Hippocampal formation (tissue), 2 donors: Measurements from ENCODE around the gene SLC35A5.

Source experiments
- DNase-seq, 2 donors: peaks; one replicate each; lab custom pipeline; 2025; lab: John Stamatoyannopoulos, UW

The SLC35A5 gene

DNA sequence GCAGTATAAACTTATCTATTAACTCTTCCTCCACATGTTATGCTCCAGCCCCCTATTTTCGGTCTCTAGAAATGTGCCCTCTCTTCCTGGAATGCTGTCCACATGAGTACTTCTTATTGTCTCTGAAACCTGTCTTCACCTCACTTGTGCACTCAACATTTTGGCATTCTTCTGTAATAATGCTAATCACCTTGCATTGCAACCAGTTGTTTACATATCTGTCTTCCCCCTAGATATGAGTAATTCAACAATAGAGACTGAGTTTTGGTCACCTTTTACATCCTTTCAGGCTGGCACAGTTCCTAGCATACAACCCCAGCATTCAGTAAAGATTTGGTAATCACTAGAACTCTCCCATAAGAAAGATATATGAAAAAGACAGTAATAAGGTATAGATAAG, 61.9 kb downstream of the SLC35A5 start:
- DNase-seq = no peak

DNA sequence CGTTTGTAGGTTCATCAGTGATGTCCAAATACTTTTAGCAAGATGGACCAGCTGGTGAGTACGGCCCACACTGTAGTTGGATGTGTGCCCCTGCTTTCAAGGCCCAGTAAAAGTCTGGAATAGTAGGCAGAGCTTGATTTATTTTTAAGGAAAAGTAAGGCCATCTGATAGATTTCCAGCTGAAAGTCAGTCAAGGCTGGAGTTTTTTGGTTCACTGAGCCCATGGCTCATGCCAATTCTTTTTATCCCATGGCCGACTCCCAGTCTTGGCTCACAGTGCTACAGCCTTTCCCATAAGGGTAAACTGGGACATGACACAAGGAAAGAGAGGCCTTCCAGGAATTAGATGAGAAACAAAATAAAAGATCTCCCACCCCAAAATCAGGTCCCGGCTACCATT, 65.6 kb downstream of the SLC35A5 start:
- no peak for DNase-seq

DNA sequence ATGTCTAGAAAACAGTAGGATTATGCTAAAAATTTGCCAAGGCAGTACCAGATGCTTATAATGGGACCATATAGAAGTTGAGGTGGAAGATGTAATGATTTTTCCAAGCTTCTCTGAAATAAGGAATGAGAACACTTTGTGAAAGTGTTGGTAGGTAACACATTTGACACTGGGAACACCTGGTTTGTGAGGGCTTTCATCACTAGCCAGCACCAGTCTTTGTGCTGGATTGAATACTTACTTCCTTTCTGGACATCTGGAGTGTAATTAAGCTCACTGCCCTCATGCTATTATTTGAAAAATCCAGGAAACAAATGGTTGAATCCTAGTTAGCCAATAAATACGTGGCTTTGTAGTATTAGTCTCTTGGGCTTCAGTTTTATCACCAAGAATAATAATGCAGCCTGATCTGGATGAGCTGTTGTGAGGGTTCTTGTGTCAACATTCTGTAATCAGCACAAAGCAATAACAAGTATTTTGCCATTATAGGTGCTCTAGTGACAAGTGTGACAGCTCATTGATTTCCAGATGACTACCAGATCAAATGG, 66.1 kb downstream of the SLC35A5 start:
- DNase-seq = no peak

DNA sequence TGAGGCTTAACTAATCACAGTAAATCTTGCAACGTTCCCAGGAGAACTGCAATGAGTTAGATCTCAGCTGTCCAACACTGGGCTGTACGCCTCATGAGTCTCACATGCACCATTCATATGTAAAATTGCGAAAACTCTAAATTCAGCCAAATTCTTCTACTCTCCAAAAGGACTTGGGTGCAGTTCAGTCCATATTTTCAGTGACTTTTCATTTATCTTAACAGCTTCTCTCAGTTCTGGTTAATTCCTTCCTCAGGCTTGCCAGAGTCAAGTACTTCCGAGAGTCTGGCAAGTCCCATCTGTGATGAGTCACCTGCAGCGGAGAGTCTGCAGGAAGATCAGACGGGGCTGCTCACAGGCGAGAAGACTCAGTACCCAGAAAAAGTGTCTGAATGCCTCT, 67.6 kb downstream of the SLC35A5 start:
- peak in 1 of 2 donors; percentile 37 for DNase-seq

DNA sequence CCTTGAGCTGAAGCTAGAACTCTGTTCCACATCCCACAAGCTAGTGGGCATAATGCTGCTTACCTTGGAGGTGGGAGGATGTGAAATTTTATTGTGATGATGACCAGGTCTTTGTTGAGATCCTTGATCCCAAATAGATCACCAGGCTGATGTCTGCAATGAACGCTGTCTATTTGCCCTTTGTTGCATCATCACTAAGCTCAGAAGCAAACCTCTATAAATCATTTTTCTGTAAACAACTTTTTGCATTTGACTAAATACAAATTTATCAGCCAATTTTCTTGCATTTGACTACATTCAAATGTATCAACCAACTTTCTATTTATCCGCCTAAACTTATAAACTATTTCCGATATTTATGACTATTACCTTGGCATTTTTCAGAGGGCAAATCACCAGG, 69.4 kb downstream of the SLC35A5 start:
- no peak for DNase-seq

DNA sequence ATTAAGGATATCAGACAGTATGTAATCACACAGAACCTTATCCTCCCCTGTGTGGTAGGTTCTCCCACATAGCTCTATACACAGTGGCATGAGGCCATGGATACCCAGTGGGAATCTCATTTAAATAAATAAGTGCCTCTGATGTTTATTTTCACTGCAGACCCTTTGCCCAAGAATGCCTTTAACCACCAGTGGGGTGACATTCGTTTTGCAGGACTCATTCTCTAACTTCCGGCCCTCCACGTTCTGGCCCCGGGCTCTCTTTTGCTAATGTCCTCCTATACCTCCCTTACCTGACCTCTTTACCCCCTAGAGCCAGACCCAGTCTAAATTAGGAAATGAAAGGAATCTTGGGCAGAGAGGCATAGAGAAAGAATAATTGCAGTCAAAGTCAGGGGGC, 70.8 kb downstream of the SLC35A5 start:
- DNase-seq = no peak

DNA sequence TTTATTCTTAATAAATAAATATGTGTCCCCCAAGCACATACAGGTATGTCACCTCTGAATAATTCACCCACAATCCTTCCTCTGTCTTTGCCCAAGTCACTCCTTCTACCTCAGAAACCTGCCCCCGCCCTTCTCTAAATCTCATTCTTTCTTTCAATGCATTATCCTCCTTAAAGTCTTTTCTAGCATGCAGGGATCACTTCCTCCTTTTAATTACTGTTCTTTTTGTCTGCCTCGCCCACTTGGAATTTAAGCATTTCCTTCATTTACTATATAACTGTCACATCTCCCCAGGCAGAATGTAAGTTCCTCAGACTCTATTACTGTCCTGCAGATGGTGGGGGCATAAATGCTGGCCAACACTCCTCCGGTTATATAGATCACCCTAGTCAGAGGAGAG, 71.3 kb downstream of the SLC35A5 start:
- DNase-seq = no peak

DNA sequence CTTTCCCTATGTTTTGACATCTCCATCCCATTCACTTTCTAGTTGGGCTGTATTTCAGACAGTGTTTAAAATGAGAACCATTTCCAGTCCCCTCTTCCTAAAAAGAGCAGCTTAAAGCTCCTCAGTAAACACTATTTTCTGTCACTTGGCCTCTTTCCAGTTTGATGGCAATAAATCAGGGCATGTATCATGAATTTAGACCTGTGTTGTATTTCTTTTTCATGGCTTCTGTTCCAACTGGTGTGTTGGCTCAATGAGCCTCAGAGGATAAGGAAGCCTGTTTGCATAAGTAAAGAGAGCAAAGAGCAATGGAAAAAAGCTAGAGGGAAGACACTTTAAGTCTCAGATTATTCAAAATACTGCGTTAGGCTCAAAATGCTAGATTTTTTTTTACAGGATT, 71.9 kb downstream of the SLC35A5 start:
- DNase-seq = no peak

DNA sequence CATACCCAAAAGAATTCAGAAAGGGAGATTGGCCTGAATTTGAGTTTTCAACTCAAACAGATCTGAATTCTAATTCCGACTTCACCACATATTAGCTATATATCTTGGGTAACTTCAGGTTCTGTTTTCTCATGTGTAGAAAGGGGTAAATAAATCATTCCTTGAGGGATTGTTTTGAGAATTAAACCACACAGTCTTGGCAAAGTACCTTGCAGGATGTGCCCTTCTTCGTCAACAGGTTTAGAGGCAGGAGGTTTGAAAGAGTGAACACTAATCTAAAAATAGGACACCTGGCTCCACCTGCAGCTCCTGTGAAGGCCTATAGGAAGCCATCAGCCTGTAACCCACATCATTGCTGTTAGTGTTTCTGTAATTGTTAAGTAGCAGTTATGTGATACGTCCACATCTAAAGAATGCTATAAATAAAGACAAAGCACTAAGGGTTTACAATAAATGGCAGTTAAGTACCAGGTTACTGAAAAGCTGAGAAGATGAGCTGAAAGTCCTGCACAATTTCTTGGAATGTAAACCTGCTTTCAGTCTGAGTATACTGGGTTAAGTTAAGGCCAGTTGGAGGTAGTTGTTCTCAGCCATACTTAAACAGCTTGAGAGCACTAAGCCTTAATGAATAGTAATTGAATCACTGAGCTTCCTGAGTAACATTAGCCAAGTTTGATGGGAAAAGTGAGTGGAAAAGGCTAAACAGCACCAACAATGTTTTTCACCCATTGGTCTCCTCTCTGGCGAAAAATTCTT, 73.1 kb downstream of the SLC35A5 start:
- DNase-seq = no peak
